Measurements from ENCODE around the gene SPANXN4.

Gene SPANXN4, protein sequence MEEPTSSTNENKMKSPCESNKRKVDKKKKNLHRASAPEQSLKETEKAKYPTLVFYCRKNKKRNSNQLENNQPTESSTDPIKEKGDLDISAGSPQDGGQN

DNA sequence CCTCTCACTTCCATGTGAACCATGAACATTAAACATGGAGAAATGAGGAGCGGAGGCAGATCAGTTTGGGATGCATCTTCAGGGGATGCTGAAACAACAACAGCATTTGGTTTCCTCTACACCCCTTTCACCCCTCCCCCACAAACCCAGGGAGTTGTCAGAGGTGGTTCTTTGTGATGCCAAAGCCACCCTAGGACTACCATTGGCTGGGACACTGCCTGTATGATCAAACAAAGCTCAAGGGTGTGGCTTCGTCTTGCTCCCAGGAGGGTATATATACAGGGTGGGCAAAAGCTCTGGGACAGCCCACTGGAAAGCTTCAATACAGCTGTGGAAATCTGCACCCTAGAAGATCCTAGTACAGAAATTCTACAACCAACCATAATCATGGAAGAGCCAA lies at the start of gene SPANXN4:
Gene SPANXN4, plus strand, starts transcription at position 301 of the 400 bp plus-strand sequence. Its CDS starts 87 bp downstream, at position 388.
- no peak for DNase-seq (ENCODE audit: low read depth in 2 of 2)

DNA sequence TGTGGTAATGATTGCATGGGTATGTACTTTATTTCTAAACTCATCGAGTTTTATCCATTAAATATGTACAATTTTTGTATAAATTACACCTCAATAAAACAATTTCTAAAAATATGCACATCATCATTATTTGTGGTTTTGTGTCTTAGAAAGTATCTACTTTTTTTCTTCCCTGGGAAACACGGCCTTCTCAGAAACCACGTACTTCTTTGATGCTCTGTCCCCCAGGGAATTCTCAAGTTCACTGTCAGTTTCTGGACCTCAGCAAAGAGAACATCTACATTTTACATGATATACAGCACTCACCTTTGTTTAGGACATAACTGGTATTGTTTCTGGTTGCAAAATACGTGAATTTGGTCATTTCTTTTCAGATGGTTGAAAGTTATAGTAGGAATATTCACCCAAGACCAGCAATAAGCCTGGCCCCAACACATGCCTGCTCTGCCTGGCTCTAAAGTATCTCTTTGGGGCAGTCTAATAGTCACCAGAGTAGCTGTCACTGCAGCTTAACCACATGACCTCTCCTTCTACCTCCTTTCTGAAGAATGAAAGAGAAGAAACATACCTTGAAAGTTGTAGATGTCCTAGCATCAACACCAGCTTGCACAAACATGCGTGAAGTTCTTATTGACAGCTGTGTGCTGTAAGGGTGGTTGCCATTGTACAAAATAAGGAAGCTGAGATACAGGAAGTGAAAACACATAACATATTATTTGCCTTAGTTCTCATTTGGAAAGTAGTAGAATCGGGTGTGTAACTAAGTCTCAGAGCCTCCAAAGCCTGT lies 48.4 kb upstream of the SPANXN4 start:
- no peak for DNase-seq (ENCODE audit: low read depth in 2 of 2)

DNA sequence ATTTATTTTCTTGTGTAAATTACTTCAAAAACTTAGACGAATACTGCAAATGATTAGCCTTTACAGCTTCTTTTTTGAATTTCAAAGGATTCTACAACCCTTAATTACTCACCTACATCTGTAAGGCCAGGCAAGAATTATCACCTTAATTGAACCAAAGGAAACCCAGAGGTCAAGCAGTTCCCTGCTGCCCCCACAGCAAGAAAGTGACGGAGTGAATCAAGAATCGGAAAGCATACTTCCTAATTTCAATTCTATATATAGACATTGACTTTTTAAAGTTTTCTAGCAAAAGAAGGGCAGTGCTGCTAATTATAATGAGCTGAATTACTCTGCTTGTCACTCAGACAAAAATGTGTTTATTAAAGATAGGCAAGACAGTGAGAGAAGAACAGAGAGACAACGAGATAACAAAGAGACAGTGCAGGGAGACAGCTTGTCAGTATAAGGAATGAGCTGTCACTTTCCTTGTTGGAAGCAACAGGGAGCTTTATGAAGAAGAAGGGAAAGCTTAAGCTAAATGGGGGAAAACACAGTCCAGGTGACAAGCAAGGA lies 47.5 kb upstream of the SPANXN4 start:
- DNase-seq (ENCODE audit: low read depth in 2 of 2): no peak

DNA sequence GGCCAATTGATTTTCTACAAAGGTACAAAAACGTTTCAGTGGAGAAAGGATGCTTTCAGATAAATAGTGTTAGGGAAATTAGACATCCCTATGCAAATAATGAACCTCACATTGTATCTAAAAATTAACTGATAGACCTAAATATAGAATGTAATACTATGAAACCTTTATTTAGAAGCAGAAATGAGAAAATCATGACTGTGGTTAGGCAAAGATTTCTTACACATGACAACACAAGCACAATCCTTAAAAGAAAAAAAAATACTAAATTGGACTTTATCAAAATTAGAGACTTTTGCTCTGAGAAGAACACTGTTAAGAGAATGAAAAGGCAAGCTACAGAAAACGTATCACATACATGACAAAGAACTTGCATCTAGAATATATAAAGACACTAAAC lies 43.0 kb upstream of the SPANXN4 start:
- DNase-seq (ENCODE audit: low read depth in 2 of 2): no peak

- no peak for DNase-seq (ENCODE audit: low read depth in 2 of 2)
Measured at GRCh38 chrX:142994988-142995387, 30.7 kb upstream of the SPANXN4 start.

GRCh38 chrX:142998447-142999198 lies 27.1 kb upstream of the SPANXN4 start:
- DNase-seq (ENCODE audit: low read depth in 2 of 2): no peak

GRCh38 chrX:142999199-142999701 lies 26.5 kb upstream of the SPANXN4 start:
- no peak for DNase-seq (ENCODE audit: low read depth in 2 of 2)

- DNase-seq (ENCODE audit: low read depth in 2 of 2): no peak
Measured at GRCh38 chrX:143002206-143002605, 23.5 kb upstream of the SPANXN4 start.

- no peak for DNase-seq (ENCODE audit: low read depth in 2 of 2)
Measured at GRCh38 chrX:143017272-143017671, 8.5 kb upstream of the SPANXN4 start.

- no peak for DNase-seq (ENCODE audit: low read depth in 2 of 2)
Measured at GRCh38 chrX:143027275-143027674, 1.5 kb downstream of the SPANXN4 start.

DNA sequence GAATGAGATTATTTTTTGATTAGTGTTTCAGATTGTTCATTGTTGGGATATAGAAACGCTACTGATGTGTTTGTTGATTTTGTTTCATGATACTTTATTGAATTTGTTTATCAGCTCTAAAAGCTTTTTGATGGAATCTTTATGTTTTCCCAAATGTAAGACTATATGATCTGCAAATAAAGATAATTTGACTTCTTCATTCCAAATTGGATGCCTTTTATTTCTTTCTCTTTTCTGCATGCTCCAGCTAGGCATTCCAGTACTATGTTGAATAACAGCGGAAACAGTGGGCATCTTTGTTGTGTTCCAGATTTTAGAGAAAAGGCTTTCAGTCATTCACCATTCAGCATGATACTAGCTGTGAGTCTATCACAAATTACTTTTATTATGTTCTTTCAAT lies 21.8 kb downstream of the SPANXN4 start:
- DNase-seq (ENCODE audit: low read depth in 2 of 2): no peak

GRCh38 chrX:143058120-143058519 lies 32.4 kb downstream of the SPANXN4 start:
- no peak for DNase-seq (ENCODE audit: low read depth in 2 of 2)

GRCh38 chrX:143081231-143081630 lies 55.5 kb downstream of the SPANXN4 start:
- DNase-seq (ENCODE audit: low read depth in 2 of 2): no peak

- no peak for DNase-seq (ENCODE audit: low read depth in 2 of 2)
Measured at GRCh38 chrX:143082537-143082936, 56.8 kb downstream of the SPANXN4 start.

Data from stimulated activated CD4-positive, alpha-beta T cell treated with anti-CD3 and anti-CD28 coated beads, Interleukin-1b, Interleukin-23, amount 100 ng/mL, for 4 hours (primary cell).